Upper lobe of left lung (tissue), 6 donors: ENCODE results near the gene PHACTR1. TPM values are rescaled to one million over a fixed set of nuclear protein-coding genes. Genes with fewer than 3 reads are reported as not detected.

Source experiments
- ATAC-seq, 2 donors: fragments of 200-7000 bp; cut with Tn5 transposase; one replicate each; pipeline ENCODE4 v1.9.1; 2022; ENCODE audit warnings: mild to moderate bottlenecking in 2 of 2, moderate library complexity in 2 of 2; ENCODE audit not compliant: low FRiP score in 2 of 2
- DNase-seq, 2 donors: peaks; one replicate each; pipeline ENCODE4 v3.0.0-alpha.2; 2019 to 2020
- H3K27ac ChIP-seq, 4 donors: fragments of 200-600 bp; sonication (generic); one replicate each; pipeline ENCODE4 v1.5.1; 2016 to 2019
- H3K27me3 ChIP-seq, 4 donors: fragments of 200-600 bp; sonication (generic); one replicate each; pipeline ENCODE4 v1.5.1; 2017 to 2019
- H3K36me3 ChIP-seq, 4 donors: fragments of 200-600 bp; sonication (generic); one replicate each; pipeline ENCODE4 v1.5.1; 2016 to 2019
- H3K4me1 ChIP-seq, 4 donors: fragments of 200-600 bp; sonication (generic); one replicate each; pipeline ENCODE4 v1.5.1; 2018 to 2019
- H3K4me3 ChIP-seq, 4 donors: fragments of 200-600 bp; sonication (generic); one replicate each; pipeline ENCODE4 v1.5.1; 2017 to 2019; ENCODE audit warnings: mild to moderate bottlenecking in 2 of 4, moderate library complexity in 1 of 4
- H3K9me3 ChIP-seq, 4 donors: fragments of 200-600 bp; sonication (generic); one replicate each; pipeline ENCODE4 v1.5.1; 2018 to 2019
- EP300 ChIP-seq, 4 donors: sonication (generic); formaldehyde crosslinking; IDR thresholded peaks; one replicate each; pipeline ENCODE4 v1.5.1; 2017; ENCODE audit warnings: antibody characterized with exemption in 4 of 4, control low read depth in 2 of 4
- POLR2A ChIP-seq, 4 donors: fragments of 450-650 bp; IDR thresholded peaks; one replicate each; pipeline ENCODE4 v1.5.1; 2016 to 2017; ENCODE audit warnings: antibody characterized with exemption in 4 of 4, mild to moderate bottlenecking in 2 of 4
- POLR2AphosphoS5 ChIP-seq, 2 donors: sonication (generic); formaldehyde crosslinking; IDR thresholded peaks; one replicate each; pipeline ENCODE4 v1.5.1; 2017; ENCODE audit warnings: antibody characterized with exemption in 2 of 2
- WGBS, 2 donors: methylation state at CpG; one replicate each; pipeline ENCODE4 v1.1.5; 2017 to 2018; 5-methylcytosine and 5-hydroxymethylcytosine counted together
- total RNA-seq, 6 donors: library from RNA; depleted of rRNA in 4 of 6; stranded (reverse); fragments of >200 nt in 4 of 6; gene quantifications; one replicate each; pipeline versions ENCODE4 v1.1.0 to v1.2.1, GENCODE V29; 2016 to 2021
- TF ChIP-seq, protein P1 (sequence below), 6 experiments: fragments of 450-650 bp in 4 of 6; fragments of 200-600 bp in 2 of 6; sonication (generic) in 2 of 6; IDR thresholded peaks; one replicate each; pipeline ENCODE4 v1.5.1; 2016 to 2019; ENCODE audit warnings: antibody characterized with exemption in 6 of 6
- donor health status: DM: no; HTN: no; CAD: no; lungs with moderate emphysema.
- donor health status: DM: no; HTN: yes; CAD: no; lungs with severe emphysema.

Gene PHACTR1
- total RNA-seq, 6 donors from 2014 or later = 63.2 to 121 (median 90.9) TPM

DNA sequence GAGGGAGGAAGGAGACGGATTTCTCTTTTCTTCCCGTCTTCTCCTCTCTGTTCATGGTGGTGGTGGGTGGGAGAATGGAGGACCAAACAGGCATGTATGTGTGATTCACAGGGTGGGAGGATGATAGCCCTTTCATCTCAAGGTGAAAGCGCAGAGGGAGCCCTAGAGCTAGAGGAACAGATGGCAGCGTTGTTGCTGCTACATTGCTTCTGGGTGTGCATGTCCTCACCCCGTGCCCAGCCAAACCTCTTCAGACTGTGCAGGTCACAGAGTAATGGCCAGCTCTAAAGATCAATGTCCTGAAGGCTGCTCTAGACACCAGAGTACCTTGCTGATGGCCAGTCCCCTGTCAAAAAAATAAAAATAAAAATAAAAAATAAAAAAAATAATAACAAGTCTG lies 310.0 kb downstream of the PHACTR1 start:
- DNase-seq (no peak), ATAC-seq (no peak)
- H3K4me3 ChIP-seq = no peak overlapping the region
- H3K9me3 ChIP-seq = no peaks in the 10 kb centered on the region
- 64% methylated on average over 5 of the region's 5 CpGs for WGBS, 2 donors
- peaks cover 0 to 21% (median 4%) of the 10 kb centered on the region in 4 donors for H3K4me1 ChIP-seq
- H3K27me3 ChIP-seq = no peaks in the 10 kb centered on the region
- H3K36me3 ChIP-seq = no peaks in the 10 kb centered on the region
- H3K27ac ChIP-seq = no peak overlapping the region
- no peak for TF ChIP-seq POLR2AphosphoS5 (IDR thresholded peaks at IDR 0.05)
- TF ChIP-seq, protein P1, sequence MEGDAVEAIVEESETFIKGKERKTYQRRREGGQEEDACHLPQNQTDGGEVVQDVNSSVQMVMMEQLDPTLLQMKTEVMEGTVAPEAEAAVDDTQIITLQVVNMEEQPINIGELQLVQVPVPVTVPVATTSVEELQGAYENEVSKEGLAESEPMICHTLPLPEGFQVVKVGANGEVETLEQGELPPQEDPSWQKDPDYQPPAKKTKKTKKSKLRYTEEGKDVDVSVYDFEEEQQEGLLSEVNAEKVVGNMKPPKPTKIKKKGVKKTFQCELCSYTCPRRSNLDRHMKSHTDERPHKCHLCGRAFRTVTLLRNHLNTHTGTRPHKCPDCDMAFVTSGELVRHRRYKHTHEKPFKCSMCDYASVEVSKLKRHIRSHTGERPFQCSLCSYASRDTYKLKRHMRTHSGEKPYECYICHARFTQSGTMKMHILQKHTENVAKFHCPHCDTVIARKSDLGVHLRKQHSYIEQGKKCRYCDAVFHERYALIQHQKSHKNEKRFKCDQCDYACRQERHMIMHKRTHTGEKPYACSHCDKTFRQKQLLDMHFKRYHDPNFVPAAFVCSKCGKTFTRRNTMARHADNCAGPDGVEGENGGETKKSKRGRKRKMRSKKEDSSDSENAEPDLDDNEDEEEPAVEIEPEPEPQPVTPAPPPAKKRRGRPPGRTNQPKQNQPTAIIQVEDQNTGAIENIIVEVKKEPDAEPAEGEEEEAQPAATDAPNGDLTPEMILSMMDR (IDR thresholded peaks at IDR 0.05) = no peak
- TF ChIP-seq POLR2A (IDR thresholded peaks at IDR 0.05) = no peak
- no peak for TF ChIP-seq EP300 (IDR thresholded peaks at IDR 0.05)

DNA sequence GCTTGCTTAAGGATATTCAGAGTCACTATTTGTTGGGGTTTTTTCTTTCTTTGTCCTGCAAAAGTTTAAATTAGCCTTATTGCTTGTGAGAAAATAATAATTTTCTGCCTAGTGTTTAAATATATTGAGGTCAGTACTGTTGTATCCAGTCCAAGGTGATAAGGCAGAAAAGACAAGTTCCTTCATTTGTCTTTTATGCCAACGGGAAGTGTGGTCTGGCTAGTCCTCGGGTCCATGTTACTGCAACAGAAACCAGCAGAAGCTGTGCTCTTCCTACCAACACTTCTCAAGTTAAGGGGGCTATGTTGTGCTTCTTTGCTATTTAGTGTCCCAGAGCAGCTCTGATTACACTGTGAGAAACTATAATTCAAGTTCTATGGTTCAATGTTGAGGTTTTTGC lies 310.6 kb downstream of the PHACTR1 start:
- TF ChIP-seq POLR2AphosphoS5 (IDR thresholded peaks at IDR 0.05) (no peak), EP300 (IDR thresholded peaks at IDR 0.05) (no peak), POLR2A (IDR thresholded peaks at IDR 0.05) (no peak)
- TF ChIP-seq, protein P1 (IDR thresholded peaks at IDR 0.05) = no peak
- H3K27ac ChIP-seq = no peak overlapping the region
- no peaks in the 10 kb centered on the region for H3K36me3 ChIP-seq
- H3K4me1 ChIP-seq = peaks cover 0 to 21% (median 4%) of the 10 kb centered on the region in 4 donors
- H3K9me3 ChIP-seq = no peaks in the 10 kb centered on the region
- DNase-seq = no peak
- H3K27me3 ChIP-seq = no peaks in the 10 kb centered on the region
- no peak overlapping the region for H3K4me3 ChIP-seq
- WGBS, 2 donors = 37 to 48% methylated on average over 2 of the region's 2 CpGs
- no peak for ATAC-seq

GRCh38 chr6:13030396-13030795 lies 313.8 kb downstream of the PHACTR1 start:
- Histone ChIP-seq H3K27ac (no peak overlapping the region), H3K9me3 (no peaks in the 10 kb centered on the region), H3K4me3 (no peak overlapping the region), H3K4me1 (peaks cover 0 to 27% (median 4%) of the 10 kb centered on the region in 4 donors), H3K27me3 (no peaks in the 10 kb centered on the region), H3K36me3 (no peaks in the 10 kb centered on the region)
- WGBS, 2 donors = 50 to 51% methylated on average over 3 of the region's 3 CpGs
- no peak for TF ChIP-seq POLR2AphosphoS5 (IDR thresholded peaks at IDR 0.05)
- no peak for TF ChIP-seq POLR2A (IDR thresholded peaks at IDR 0.05)
- TF ChIP-seq EP300 (IDR thresholded peaks at IDR 0.05) = no peak
- TF ChIP-seq, protein P1 (IDR thresholded peaks at IDR 0.05) = no peak
- DNase-seq (no peak), ATAC-seq (no peak)

GRCh38 chr6:13032566-13032965 lies 316.0 kb downstream of the PHACTR1 start:
- TF ChIP-seq EP300 (IDR thresholded peaks at IDR 0.05) (no peak), POLR2AphosphoS5 (IDR thresholded peaks at IDR 0.05) (no peak), POLR2A (IDR thresholded peaks at IDR 0.05) (no peak)
- TF ChIP-seq, protein P1 (IDR thresholded peaks at IDR 0.05) = no peak
- H3K4me1 ChIP-seq = peaks cover 0 to 12% (median 0%) of the 10 kb centered on the region in 4 donors
- H3K4me3 ChIP-seq = no peak overlapping the region
- H3K27ac ChIP-seq = no peak overlapping the region
- no peaks in the 10 kb centered on the region for H3K27me3 ChIP-seq
- H3K9me3 ChIP-seq = no peaks in the 10 kb centered on the region
- WGBS, 2 donors = 73% methylated on average over 6 of the region's 6 CpGs
- H3K36me3 ChIP-seq = no peaks in the 10 kb centered on the region
- DNase-seq (no peak), ATAC-seq (no peak)

- WGBS, 2 donors = 89 to 100% methylated on average over 1 of the region's 1 CpG
- Histone ChIP-seq H3K27ac (no peak overlapping the region), H3K4me3 (no peak overlapping the region), H3K9me3 (no peaks in the 10 kb centered on the region), H3K27me3 (no peaks in the 10 kb centered on the region), H3K36me3 (no peaks in the 10 kb centered on the region), H3K4me1 (peaks cover 0 to 17% (median 2%) of the 10 kb centered on the region in 4 donors)
- ATAC-seq (no peak), DNase-seq (no peak)
- TF ChIP-seq, protein P1 (IDR thresholded peaks at IDR 0.05) = no peak
- TF ChIP-seq POLR2AphosphoS5 (IDR thresholded peaks at IDR 0.05) (no peak), POLR2A (IDR thresholded peaks at IDR 0.05) (no peak), EP300 (IDR thresholded peaks at IDR 0.05) (no peak)
Measured at GRCh38 chr6:13033145-13033544, 316.6 kb downstream of the PHACTR1 start.
